ENCODE results near the gene TRPC4AP. TPM values are rescaled to one million over a fixed set of nuclear protein-coding genes. Genes with fewer than 3 reads are reported as not detected.
"Not testable (repeated sequence)": the region's sequence is repeated elsewhere in the genome, so short reads cannot be mapped to it uniquely, and the experiment has no call there.

TRPC4AP gene
- total RNA-seq, 4 donors from 2014 or later = 58.4 to 67.4 (median 63.5) TPM

GRCh38 chr20:35117196-35117595 lies 24.6 kb upstream of the TRPC4AP start:
- peaks cover 0 to 72% of the 10 kb centered on the region in 2 donors for H3K36me3 ChIP-seq
- no peak overlapping the region for H3K4me3 ChIP-seq
- in situ Hi-C loops (cut with MboI; ENCODE audit: low sequenced_read_pairs in 4 of 4) (no loop called here), intact Hi-C loops (cut with DNase I; ENCODE audit: low total_unique reads) (no loop called here)
- no peak for ATAC-seq
- H3K4me1 ChIP-seq = no peaks in the 10 kb centered on the region
- TF ChIP-seq POLR2A (IDR thresholded peaks at IDR 0.05) (no peak), CTCF (IDR thresholded peaks at IDR 0.05 in 4 of 5, conservative IDR thresholded peaks at IDR 0.05 in 1 of 5) (no peak)
- no peaks in the 10 kb centered on the region for H3K9me3 ChIP-seq
- peak overlapping the region in 1 of 4 donors; percentile 19 for H3K27ac ChIP-seq
- no peaks in the 10 kb centered on the region for H3K27me3 ChIP-seq
- no peak for DNase-seq

GRCh38 chr20:35116258-35116657 lies 23.7 kb upstream of the TRPC4AP start:
- H3K9me3 ChIP-seq = no peaks in the 10 kb centered on the region
- in situ Hi-C loops (cut with MboI; ENCODE audit: low sequenced_read_pairs in 4 of 4) = no loop called here
- no peaks in the 10 kb centered on the region for H3K27me3 ChIP-seq
- ATAC-seq (no peak), DNase-seq (no peak)
- no peak for TF ChIP-seq CTCF (IDR thresholded peaks at IDR 0.05 in 4 of 5, conservative IDR thresholded peaks at IDR 0.05 in 1 of 5)
- no peak for TF ChIP-seq POLR2A (IDR thresholded peaks at IDR 0.05)
- H3K27ac ChIP-seq = peak overlapping the region in 2 of 4 donors; percentile 18
- intact Hi-C loops (cut with DNase I; ENCODE audit: low total_unique reads) = no loop called here
- H3K4me3 ChIP-seq = no peak overlapping the region
- no peaks in the 10 kb centered on the region for H3K4me1 ChIP-seq
- H3K36me3 ChIP-seq = peaks cover 0 to 63% of the 10 kb centered on the region in 2 donors

GRCh38 chr20:35115606-35116005 lies 23.0 kb upstream of the TRPC4AP start:
- intact Hi-C loops (cut with DNase I; ENCODE audit: low total_unique reads) (no loop called here), in situ Hi-C loops (cut with MboI; ENCODE audit: low sequenced_read_pairs in 4 of 4) (no loop called here)
- peaks cover 0 to 56% of the 10 kb centered on the region in 2 donors for H3K36me3 ChIP-seq

GRCh38 chr20:35112276-35112675 lies 19.7 kb upstream of the TRPC4AP start:
- DNase-seq; H3K27me3 ChIP-seq; ATAC-seq; H3K27ac ChIP-seq; intact Hi-C loops (cut with DNase I; ENCODE audit: low total_unique reads); in situ Hi-C loops (cut with MboI; ENCODE audit: low sequenced_read_pairs in 4 of 4); H3K4me1 ChIP-seq; H3K9me3 ChIP-seq; H3K4me3 ChIP-seq: not testable (repeated sequence)
- H3K36me3 ChIP-seq = peaks cover 0 to 24% of the 10 kb centered on the region in 2 donors

More at GRCh38 chr20:35115606-35116005, 23.0 kb upstream of the TRPC4AP start:
- Histone ChIP-seq H3K4me1 (no peaks in the 10 kb centered on the region), H3K27ac (no peak overlapping the region), H3K27me3 (no peaks in the 10 kb centered on the region), H3K9me3 (no peaks in the 10 kb centered on the region), H3K4me3 (no peak overlapping the region)
- TF ChIP-seq POLR2A (IDR thresholded peaks at IDR 0.05) = no peak
- TF ChIP-seq CTCF (IDR thresholded peaks at IDR 0.05 in 4 of 5, conservative IDR thresholded peaks at IDR 0.05 in 1 of 5) = no peak
- ATAC-seq (no peak), DNase-seq (no peak)

- in situ Hi-C loops (cut with MboI; ENCODE audit: low sequenced_read_pairs in 4 of 4) (no loop called here), intact Hi-C loops (cut with DNase I; ENCODE audit: low total_unique reads) (no loop called here)
- DNase-seq (no peak), ATAC-seq (no peak)
- Histone ChIP-seq H3K4me1 (no peaks in the 10 kb centered on the region), H3K4me3 (no peak overlapping the region), H3K27ac (no peak overlapping the region), H3K9me3 (no peaks in the 10 kb centered on the region), H3K27me3 (no peaks in the 10 kb centered on the region), H3K36me3 (peaks cover 0 to 16% of the 10 kb centered on the region in 2 donors)
- no peak for TF ChIP-seq POLR2A (IDR thresholded peaks at IDR 0.05)
- no peak for TF ChIP-seq CTCF (IDR thresholded peaks at IDR 0.05 in 4 of 5, conservative IDR thresholded peaks at IDR 0.05 in 1 of 5)
These were observed 18.7 kb upstream of the TRPC4AP start for GRCh38 chr20:35111141-35111888.

All from gastrocnemius medialis (tissue), 4 donors.